ENCODE results near the gene HBEGF.
"Not testable (repeated sequence)": the region's sequence is repeated elsewhere in the genome, so short reads cannot be mapped to it uniquely, and the experiment has no call there.

HBEGF gene

GRCh38 chr5:140360681-140361479 lies 14.5 kb upstream of the HBEGF start:
- DNase-seq: no peak

- no peak for DNase-seq
Measured at GRCh38 chr5:140360101-140360500, 13.7 kb upstream of the HBEGF start, which contains the start of gene SLC4A9. Gene SLC4A9, plus strand, starts transcription at chr5:140360194. Its CDS starts 43 bp downstream, at chr5:140360237.

GRCh38 chr5:140358738-140359310 lies 12.4 kb upstream of the HBEGF start:
- no peak for DNase-seq

- DNase-seq: peak; percentile 76
Measured at GRCh38 chr5:140357726-140358093, 11.3 kb upstream of the HBEGF start.

- no peak for DNase-seq
Measured at GRCh38 chr5:140356853-140357725, 10.7 kb upstream of the HBEGF start.

GRCh38 chr5:140355546-140355945 lies 9.1 kb upstream of the HBEGF start:
- DNase-seq: no peak

- peak; percentile 47 for DNase-seq
Measured at GRCh38 chr5:140351609-140352334, 5.4 kb upstream of the HBEGF start.

GRCh38 chr5:140349244-140349643 lies 2.8 kb upstream of the HBEGF start:
- DNase-seq: no peak

- DNase-seq: no peak
Measured at GRCh38 chr5:140348104-140348503, 1.7 kb upstream of the HBEGF start.

GRCh38 chr5:140347360-140347759 lies 957 bp upstream of the HBEGF start:
- DNase-seq: no peak

- DNase-seq: no peak
Measured at GRCh38 chr5:140345919-140346347, 470 bp downstream of the HBEGF start.

- DNase-seq: no peak
Measured at GRCh38 chr5:140344683-140345423, 1.6 kb downstream of the HBEGF start.

GRCh38 chr5:140343849-140344248 lies 2.6 kb downstream of the HBEGF start:
- not testable (repeated sequence) for DNase-seq

GRCh38 chr5:140342896-140343295 lies 3.5 kb downstream of the HBEGF start:
- no peak for DNase-seq

GRCh38 chr5:140342287-140342686 lies 4.1 kb downstream of the HBEGF start:
- peak; percentile 63 for DNase-seq

- DNase-seq: no peak
Measured at GRCh38 chr5:140341591-140341990, 4.8 kb downstream of the HBEGF start.

GRCh38 chr5:140340605-140341121 lies 5.7 kb downstream of the HBEGF start:
- no peak for DNase-seq

- no peak for DNase-seq
Measured at GRCh38 chr5:140339636-140340035, 6.8 kb downstream of the HBEGF start.

GRCh38 chr5:140338908-140339307 lies 7.5 kb downstream of the HBEGF start:
- DNase-seq: no peak

- DNase-seq: no peak
Measured at GRCh38 chr5:140338336-140338735, 8.1 kb downstream of the HBEGF start.

- no peak for DNase-seq
Measured at GRCh38 chr5:140337880-140338279, 8.5 kb downstream of the HBEGF start.

- DNase-seq: no peak
Measured at GRCh38 chr5:140336388-140336787, 10.0 kb downstream of the HBEGF start.
